ENCODE results near the gene DSCAML1.

Gene DSCAML1

GRCh38 chr11:117833401-117833891 lies 36.4 kb upstream of the DSCAML1 start:
- no peak for DNase-seq (ENCODE audit: low read depth in 2 of 3, low spot score in 1 of 3)

- no peak for DNase-seq (ENCODE audit: low read depth in 2 of 3, low spot score in 1 of 3)
Measured at GRCh38 chr11:117832511-117832910, 35.5 kb upstream of the DSCAML1 start.

GRCh38 chr11:117831661-117832415 lies 34.8 kb upstream of the DSCAML1 start:
- DNase-seq (ENCODE audit: low read depth in 2 of 3, low spot score in 1 of 3), result no peak

GRCh38 chr11:117830674-117831351 lies 33.8 kb upstream of the DSCAML1 start:
- no peak for DNase-seq (ENCODE audit: low read depth in 2 of 3, low spot score in 1 of 3)

- no peak for DNase-seq (ENCODE audit: low read depth in 2 of 3, low spot score in 1 of 3)
Measured at GRCh38 chr11:117830072-117830471, 33.1 kb upstream of the DSCAML1 start.

- DNase-seq (ENCODE audit: low read depth in 2 of 3, low spot score in 1 of 3), result no peak
Measured at GRCh38 chr11:117829369-117829725, 32.3 kb upstream of the DSCAML1 start.

GRCh38 chr11:117828611-117829368 lies 31.8 kb upstream of the DSCAML1 start:
- DNase-seq (ENCODE audit: low read depth in 2 of 3, low spot score in 1 of 3), result peak; percentile 61 to 68 (median 63)

- no peak for DNase-seq (ENCODE audit: low read depth in 2 of 3, low spot score in 1 of 3)
Measured at GRCh38 chr11:117827521-117828511, 30.8 kb upstream of the DSCAML1 start.

GRCh38 chr11:117826832-117827231 lies 29.8 kb upstream of the DSCAML1 start:
- DNase-seq (ENCODE audit: low read depth in 2 of 3, low spot score in 1 of 3), result no peak

- no peak for DNase-seq (ENCODE audit: low read depth in 2 of 3, low spot score in 1 of 3)
Measured at GRCh38 chr11:117826190-117826570, 29.2 kb upstream of the DSCAML1 start.

- DNase-seq (ENCODE audit: low read depth in 2 of 3, low spot score in 1 of 3), result no peak
Measured at GRCh38 chr11:117825538-117826189, 28.6 kb upstream of the DSCAML1 start.

- DNase-seq (ENCODE audit: low read depth in 2 of 3, low spot score in 1 of 3), result no peak
Measured at GRCh38 chr11:117824571-117825537, 27.8 kb upstream of the DSCAML1 start, which contains the start of gene FXYD2. Gene FXYD2 (minus strand): TSS chr11:117824744. CDS start chr11:117824678, 66 bp downstream.

- DNase-seq (ENCODE audit: low read depth in 2 of 3, low spot score in 1 of 3), result no peak
Measured at GRCh38 chr11:117823946-117824420, 27.0 kb upstream of the DSCAML1 start.

GRCh38 chr11:117823294-117823945 lies 26.4 kb upstream of the DSCAML1 start:
- DNase-seq (ENCODE audit: low read depth in 2 of 3, low spot score in 1 of 3), result no peak

- DNase-seq (ENCODE audit: low read depth in 2 of 3, low spot score in 1 of 3), result peak in 1 of 3 donors; percentile 48
Measured at GRCh38 chr11:117822074-117823033, 25.3 kb upstream of the DSCAML1 start.

GRCh38 chr11:117821431-117821830 lies 24.4 kb upstream of the DSCAML1 start:
- DNase-seq (ENCODE audit: low read depth in 2 of 3, low spot score in 1 of 3), result no peak

- no peak for DNase-seq (ENCODE audit: low read depth in 2 of 3, low spot score in 1 of 3)
Measured at GRCh38 chr11:117820516-117820915, 23.5 kb upstream of the DSCAML1 start.
